ENCODE results near the gene DTX2.
"Not testable (repeated sequence)": the region's sequence is repeated elsewhere in the genome, so short reads cannot be mapped to it uniquely, and the experiment has no call there.

Gene DTX2

DNA sequence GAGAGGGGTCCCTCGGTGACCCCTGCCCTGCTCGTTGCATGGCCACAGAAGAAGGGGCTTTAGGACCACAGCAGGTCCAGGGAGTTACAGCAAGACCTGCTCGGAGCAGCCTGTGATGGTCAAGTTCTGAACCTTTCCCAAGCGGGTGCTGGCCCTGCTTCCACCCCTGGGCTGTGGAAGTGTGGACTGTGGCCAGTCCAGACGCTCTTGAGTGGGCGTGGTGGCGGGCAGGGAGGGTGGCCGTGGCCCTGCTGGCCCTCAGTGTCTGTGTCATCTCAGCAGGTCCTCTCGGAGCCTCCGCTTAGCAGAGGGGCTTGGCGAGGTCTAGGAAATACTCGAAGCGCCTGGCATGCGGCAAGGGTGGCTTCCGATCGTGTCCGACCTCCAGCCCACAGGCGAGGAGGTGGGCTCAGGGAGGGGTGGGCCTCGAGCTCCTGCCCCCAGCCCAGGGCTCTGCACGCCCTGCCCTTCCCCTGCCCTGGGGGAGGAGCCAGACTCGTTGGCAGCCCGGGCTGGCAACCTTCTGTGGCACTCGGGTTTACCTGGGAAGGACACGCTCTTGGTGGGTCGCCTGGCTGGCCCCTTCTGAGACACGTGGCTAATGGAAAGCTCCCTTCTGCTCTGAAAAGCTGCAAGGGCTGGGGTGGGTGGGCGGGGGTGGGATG, 36.5 kb downstream of the DTX2 start:
- not testable (repeated sequence) for DNase-seq

DNA sequence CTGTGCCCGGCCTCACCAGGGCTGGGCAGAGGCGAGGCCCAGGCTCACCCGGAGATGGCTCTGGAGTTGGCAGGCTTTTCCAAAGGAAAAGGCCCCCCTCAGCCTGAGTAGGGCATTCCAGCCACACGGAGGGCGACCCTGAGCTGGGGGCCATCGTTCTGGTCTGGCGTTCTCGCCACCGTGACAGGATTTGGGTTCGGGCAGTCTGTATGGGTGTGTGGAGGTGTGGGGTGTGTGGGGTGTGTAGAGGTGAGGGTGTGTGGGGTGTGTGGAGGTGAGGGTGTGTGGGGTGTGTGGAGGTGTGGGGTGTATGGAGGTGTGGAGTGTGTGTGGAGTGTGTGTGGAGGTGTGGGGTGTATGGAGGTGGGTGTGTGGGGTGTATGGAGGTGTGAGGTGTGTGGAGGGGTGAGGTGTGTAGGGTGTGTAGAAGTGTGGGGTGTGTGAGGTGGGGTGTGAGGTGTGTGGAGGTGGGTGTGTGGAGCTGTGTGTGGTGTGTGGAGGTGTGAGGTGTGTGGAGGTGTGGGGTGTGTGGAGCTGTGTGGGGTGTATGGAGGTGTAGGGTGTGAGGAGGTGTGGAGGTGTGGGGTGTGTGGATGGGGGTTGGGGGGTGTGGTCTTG, 37.2 kb downstream of the DTX2 start:
- DNase-seq: not testable (repeated sequence)

DNA sequence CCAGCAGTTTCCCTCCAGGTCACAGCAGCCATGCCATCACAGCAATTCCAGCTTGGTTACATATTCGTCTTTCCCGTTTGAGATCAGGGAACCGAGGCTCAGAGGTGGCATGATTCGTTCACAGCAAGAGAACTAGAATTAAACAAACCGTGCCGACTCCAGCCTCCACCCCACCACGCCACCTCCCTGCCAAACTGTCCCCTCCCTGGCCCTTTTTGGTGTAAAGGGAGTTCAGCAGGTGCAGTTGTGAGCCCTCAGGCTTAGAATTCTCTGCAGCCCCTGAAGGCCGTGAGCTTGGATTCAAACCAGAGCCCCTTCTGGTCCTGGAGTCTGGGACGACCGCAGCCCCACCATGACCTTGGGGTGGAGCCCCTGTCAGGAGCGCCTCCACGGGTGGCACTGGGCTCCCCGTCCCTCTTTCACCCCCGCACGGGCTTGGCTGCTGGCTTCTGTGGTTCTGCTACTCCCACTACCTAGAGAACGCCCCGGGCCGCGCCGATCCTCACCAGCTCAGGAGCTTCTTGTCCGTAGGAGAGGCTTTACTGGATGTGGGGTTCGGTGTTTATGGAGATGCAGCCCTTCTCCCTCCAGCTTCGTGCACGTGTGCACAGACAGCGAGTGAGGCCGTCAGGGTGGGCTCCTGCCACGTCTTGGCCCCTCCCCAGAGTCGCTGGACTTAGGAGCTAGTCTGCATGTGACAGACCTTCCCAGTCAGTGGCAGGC, 37.9 kb downstream of the DTX2 start:
- DNase-seq: not testable (repeated sequence)

DNA sequence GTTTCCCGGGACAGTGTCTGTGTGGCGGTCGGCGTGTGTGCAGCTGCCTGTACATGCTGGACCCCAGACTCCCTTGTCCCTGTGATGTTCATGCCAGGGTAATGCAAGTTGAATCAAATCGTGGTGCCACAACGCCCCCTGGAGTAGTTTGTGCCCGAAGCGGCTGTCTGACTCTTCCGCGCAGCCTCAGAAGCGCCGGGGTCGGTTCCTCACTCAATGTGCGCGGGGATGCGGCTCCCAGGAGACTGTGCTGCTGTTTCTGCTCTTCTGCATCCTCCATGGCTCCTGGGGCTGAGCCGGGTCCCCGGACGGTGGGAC, 38.4 kb downstream of the DTX2 start:
- DNase-seq: not testable (repeated sequence)

DNA sequence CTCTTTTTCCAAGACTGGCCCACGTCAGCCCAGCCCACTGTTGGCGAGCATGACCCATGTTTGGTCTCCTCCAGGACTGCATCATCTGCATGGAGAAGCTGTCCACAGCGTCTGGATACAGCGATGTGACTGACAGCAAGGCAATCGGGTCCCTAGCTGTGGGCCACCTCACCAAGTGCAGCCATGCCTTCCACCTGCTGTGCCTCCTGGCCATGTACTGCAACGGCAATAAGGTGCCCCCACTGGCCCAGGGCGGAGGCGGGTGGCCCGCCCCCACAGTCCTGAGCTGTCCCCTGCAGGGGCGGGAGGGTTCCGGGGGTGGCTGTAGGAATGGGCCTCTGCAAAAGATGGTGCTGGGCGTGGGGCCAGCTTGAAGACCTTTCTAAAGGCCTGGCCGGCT, 40.7 kb downstream of the DTX2 start:
- DNase-seq: not testable (repeated sequence)

DNA sequence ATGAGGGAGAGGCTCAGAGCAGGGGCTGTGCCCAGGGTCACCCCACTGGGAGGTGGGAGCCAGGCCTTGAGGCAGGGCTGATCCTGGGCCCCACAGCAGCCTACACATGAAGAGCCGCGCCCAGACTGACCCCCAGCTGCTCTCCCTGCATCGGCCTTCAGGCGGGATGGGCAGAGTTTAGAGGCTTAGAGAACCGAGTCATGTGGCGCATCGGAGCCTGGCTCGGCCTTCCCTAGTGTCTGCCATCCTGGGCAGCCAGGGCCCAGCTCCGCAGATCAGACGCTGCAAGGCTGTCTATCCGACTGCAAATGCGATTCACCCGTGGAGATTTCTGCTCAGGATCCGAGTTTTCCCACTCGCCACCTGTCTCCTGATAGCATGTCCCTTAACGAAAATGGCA, 41.3 kb downstream of the DTX2 start:
- not testable (repeated sequence) for DNase-seq

DNA sequence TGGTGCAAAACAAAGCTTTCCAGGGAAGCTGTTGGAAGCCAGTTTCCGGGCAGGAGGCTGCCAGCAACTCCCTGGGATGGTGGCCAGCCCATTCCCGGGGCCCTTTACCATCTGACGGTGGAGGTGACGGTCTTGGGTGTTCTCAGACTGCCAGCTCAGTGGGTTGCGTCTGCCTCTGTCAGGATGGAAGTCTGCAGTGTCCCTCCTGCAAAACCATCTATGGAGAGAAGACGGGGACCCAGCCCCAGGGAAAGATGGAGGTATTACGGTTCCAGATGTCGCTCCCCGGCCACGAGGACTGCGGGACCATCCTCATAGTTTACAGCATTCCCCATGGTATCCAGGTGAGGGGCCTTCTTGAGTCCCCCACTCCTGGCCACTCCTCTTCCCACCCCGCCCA, 41.7 kb downstream of the DTX2 start:
- DNase-seq: not testable (repeated sequence)

DNA sequence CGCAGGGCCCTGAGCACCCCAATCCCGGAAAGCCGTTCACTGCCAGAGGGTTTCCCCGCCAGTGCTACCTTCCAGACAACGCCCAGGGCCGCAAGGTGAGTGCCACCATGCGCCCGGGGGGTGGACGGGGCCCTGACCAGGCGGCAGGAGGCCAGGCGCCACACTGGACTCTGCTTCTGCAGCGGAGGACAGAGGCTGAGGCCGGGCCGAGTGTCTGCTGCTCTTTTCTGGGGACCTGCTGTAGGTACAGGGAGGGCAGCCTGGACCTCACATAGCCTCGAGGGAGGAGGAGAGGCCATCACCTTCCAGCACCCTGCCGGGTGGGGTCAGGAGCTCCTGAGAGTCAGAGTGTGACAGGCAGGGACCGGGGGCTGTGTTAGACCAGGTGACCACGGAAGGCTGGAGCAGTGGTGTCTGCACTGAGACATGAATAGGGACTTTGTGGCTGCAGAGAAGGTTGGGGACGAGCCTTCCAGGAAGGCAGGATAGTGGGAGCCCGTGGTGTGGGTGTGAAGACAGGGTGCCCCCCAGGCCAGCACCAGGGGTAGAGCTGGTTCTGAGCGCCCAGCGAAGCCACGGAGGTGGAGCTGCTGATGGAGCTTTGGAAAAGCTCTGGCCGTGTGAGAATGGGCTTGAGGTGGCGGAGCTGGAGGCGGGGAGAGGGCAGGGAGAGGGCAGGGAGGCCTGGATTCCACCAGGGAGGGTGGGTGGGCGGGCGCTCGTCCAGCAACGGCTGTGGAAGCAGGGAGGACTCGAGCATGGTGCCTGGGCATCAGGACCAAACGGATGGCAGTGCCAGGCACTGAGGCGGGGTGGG, 43.0 kb downstream of the DTX2 start:
- not testable (repeated sequence) for DNase-seq

DNA sequence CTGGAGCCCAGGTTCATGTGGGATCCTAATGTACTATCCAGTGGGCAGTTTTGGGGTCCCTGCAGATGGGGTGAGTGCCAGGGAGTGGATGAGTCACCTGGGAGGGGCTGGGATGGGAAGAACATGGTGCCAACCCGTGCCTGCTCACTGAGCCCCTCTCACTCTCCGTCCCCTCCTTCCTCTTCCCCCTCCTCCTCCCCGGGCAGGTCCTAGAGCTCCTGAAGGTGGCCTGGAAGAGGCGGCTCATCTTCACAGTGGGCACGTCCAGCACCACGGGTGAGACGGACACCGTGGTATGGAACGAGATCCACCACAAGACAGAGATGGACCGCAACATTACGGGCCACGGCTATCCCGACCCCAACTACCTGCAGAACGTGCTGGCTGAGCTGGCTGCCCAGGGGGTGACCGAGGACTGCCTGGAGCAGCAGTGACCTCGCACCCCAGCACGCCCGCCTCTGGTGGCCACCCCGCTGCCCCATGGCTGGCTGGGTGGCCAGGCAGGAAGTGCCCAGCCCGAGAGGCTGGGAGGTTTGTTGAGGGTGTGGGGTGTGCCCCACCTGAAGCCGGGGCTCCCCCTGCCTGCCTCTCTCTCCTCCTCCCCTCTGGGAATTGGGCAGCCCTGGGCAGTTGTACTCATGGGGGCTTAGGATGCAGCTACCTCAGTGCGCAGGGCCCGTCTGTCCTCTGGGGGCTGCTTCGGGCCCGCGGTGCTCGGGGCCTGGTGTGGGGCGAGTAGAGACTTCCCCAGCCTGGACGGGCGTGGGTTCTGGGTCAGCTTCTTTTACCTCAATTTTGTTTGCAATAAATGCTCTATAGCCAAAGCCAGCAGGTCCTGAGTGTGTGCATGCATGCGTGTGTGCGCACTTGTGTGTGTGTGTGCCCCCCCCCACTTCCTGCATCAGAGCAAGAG, 43.9 kb downstream of the DTX2 start:
- no peak for DNase-seq

DNA sequence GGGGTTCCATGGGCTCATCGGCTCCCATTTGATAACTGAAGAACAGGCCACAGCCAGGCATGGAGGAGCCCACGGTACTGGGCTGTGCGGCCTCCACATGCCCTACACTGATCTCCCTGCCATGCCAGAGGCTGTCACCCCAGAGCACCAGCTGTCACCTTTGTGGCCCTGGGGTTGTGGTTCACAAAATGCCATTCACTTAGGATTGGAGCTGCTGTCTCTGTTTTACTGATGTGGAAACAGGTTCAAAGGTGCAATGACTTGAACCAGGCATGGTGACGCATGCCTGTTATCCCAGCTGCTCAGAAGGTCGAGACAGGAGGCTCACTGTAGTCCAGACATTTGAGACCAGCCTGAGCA, 44.6 kb downstream of the DTX2 start:
- DNase-seq: no peak

DNA sequence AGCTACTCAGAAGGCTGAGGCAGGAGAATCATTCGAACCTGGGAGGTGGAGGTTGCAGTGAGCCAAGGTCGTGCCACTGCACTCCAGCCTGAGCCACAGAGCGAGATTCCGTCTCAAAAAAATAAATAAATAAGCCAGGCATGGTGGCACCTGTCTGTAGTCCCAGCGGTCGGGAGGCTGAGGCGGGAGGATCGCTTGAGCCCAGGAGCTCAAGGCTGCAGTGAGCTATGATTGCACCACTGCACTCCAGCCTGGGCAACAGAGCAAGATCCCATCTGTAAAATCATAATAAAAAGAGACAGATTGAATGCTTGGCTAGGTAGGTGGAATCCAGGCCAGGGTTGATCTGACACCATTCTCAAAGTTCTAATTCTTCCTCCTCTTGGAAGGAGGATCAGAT, 45.1 kb downstream of the DTX2 start:
- DNase-seq: not testable (repeated sequence)

DNA sequence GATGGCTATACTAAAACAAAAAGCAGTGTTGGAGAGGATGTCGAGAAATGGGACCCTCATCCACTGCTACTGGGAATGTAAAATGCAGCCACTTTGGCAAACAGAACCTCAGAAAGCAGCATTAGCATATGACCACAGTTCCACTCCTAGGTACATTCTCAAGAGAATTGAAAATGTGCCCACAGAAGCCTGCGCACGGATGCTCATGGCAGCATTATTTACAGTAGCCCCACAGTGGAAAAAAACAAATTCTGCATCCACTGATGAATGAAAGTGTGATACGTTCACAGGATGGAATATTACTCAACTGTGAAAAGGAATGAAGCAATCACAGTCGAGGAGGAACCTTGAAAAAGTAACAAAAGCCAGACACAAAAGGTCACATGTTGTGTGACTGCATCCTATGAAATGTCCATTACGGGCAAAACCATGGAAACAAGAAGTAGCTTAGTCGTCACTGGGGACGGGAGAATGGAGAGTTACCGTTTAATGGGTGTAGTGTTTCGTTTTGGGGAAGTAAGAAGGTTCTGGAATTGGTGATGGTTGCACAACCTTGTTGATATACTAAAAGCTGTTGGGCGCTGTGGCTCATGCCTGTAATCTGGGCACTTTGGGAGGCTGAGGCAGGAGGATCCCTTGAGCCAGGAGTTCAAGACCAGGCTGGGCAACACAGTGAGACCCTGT, 46.4 kb downstream of the DTX2 start:
- no peak for DNase-seq

DNA sequence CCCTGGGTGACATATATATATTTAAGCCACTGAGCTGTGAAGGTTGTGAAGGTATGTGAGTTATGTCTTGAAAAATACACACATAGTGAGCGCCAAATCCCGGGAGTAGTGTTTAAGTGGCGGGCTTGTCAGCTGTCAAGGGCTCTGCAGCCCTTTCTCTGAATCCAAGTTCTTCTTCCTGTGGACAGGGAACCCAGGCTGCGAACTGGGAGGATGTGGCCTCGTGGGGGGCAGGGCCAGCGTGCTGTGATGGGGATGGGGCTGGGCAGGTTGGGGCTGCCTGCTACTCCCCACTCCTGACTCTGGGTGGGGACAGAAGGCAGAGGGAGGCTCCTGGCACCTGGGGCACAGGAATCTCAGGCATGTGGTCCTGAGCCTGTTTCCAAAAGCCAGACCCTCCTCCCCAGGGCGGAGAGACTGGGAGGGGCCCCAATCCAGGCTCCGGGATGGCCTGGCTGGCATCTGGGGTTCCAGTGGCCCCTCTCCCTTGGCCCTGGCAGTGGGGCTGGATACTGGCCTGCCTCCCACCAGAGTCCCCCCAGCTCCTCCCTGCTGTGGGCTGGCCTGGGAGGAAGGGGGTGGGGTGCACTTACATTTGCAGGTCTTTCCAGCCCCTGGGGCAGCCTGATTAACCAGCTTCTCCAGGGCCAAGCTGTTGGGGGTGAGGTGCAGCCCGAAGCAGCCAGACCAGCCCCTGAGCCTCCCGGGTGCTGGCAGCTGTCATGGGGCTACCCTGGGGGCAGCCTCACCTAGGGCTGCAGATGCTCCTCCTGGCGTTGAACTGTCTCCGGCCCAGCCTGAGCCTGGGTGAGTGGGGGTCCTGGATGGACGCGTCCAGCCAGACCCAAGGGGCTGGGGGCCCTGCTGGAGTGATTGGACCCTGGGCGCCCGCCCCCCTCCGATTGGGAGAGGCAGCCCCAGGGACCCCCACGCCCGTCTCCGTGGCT, 48.7 kb downstream of the DTX2 start, which contains the start of gene UPK3B:
TSS of gene UPK3B (plus strand) at position 622 of the 947 bp plus-strand sequence. CDS start at position 723, 101 bp downstream.
- DNase-seq: no peak

DNA sequence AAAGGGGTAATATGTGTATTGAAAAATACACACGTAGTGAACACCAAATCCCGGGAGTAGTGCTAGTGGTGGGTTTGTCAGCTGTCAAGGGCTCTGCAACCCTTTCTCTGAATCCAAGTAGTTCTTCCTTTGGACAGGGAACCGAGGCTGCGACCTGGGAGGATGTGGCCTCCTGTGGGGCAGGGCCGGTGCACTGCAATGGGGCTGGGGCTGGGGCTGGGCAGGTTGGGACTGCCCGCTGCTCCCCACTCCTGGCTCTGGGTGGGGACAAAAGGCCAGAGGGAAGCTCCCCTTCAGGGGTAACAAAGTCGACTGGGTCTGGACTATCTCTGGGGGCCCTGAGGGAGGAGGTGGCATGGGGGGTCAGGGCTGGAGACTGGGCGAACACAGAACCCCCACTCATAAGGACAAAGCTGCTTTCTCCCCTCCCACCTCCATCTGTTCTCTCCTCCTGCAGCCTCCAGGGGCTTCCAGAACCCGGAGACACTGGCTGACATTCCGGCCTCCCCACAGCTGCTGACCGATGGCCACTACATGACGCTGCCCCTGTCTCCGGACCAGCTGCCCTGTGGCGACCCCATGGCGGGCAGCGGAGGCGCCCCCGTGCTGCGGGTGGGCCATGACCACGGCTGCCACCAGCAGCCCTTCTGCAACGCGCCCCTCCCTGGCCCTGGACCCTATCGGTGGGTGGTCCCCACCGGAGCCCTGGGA, 49.8 kb downstream of the DTX2 start:
- not testable (repeated sequence) for DNase-seq

DNA sequence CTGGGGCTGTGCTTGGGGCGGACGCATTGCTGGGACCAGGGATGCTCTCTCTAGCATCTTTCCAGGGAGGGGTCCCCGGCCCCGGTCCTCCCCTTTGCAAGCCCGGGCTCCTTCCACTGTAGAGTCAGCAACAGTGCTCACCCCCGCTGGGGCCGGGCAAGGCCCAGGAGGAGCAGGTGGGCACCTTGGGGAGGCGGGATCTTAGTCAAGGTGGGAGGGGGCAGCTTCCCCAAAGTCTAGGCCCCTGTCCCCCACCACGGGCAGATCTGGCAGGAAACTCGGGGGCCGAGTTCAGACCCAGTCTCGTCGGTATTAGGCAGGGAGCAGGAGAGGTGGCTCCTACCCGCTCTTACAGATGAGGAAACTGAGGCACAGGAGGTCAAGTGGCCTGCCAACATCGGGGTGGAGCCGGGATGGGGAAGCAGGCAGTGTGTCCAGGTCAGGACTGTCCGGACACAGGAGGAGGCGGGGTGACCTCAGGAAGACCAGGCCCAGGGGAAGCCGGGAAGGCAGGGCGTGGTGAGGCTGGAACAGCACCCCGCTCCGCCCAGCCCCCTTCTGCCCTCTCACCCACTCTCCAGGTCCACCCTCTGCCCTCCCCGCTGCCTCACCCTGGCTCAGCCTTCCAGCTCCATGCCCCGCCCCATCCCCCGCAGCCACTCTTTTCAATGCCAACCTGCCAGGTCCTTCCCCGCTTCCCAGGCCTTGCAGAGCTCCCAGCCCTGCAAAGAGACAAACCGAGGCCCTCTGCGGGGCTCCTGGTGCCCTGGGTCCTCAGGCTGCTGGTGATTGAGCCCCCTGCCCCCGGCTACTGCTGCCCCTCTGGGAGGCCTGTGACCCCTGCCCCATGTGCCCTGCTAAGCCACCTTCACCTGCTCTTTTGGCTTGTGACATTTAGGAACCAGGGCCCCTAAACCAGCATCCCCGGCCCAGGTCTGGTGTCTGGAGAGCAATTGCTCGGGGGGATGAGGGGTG, 50.7 kb downstream of the DTX2 start:
- DNase-seq: not testable (repeated sequence)

DNA sequence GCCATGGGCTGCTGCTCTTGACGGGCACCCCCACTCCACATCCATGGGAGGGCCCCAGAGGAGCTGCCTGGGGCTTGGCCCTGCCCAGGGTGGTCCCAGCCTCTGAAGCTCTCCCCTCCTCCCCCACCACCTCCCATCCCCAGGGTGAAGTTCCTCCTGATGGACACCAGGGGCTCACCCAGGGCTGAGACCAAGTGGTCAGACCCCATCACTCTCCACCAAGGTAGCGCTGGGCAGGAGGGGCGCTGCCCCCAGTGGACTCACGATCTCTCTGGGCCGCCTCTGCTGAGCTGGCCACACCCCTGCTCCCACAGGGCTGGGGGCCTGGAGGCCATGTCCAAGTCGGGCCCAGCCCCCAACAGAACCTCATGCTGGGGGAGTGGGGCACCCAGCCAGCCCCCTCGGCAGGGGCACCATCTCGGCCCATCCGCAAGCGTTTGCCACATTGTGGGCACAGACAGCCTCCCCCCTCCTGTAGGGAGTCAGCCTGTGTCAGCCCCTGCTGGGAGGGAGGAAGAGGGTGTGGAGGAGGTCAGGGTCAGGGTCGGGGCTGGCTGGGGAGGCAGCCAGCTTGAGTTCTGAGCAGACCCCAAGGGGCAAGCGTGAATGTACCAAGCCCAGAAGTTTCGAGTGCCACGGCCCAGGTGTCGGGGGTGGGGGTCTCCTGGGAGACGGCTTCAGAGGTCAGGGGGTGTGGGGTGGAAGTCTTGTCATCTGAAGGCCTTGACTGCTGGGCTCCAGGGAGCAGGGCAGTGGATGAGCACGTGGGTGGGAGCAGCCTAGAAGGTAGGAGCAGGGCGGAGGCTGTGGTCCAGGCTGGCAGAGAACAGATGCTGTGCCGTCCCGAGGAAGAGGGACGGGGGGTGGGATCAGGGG, 51.7 kb downstream of the DTX2 start:
- no peak for DNase-seq
